Muscle layer of colon (tissue), 2 donors: ENCODE measurements around the gene ABCA12.

Source experiments
- H3K27ac ChIP-seq: one replicate; pipeline ENCODE4 v1.7.0; 2013; ENCODE audit warnings: low read depth, mild to moderate bottlenecking, low read length, moderate library complexity
- H3K27me3 ChIP-seq, 2 donors: one replicate each; pipeline ENCODE4 v1.7.0; 2013; ENCODE audit warnings: low read length in 2 of 2, mild to moderate bottlenecking in 2 of 2; ENCODE audit not compliant: insufficient read depth in 2 of 2, control insufficient read depth in 1 of 2
- H3K36me3 ChIP-seq: one replicate; pipeline ENCODE4 v1.7.0; 2013; ENCODE audit warnings: mild to moderate bottlenecking, low read length; ENCODE audit not compliant: insufficient read depth
- H3K4me1 ChIP-seq: one replicate; pipeline ENCODE4 v1.7.0; 2013; ENCODE audit warnings: mild to moderate bottlenecking, low read length; ENCODE audit not compliant: insufficient read depth
- H3K4me3 ChIP-seq, 2 donors: one replicate each; pipeline ENCODE4 v1.7.0; 2013; ENCODE audit warnings: low read length in 2 of 2, low read depth in 1 of 2, mild to moderate bottlenecking in 1 of 2, moderate library complexity in 1 of 2
- H3K9ac ChIP-seq: one replicate; pipeline ENCODE4 v1.7.0; 2013; ENCODE audit warnings: low read length
- H3K9me3 ChIP-seq: one replicate; pipeline ENCODE4 v1.7.0; 2013; ENCODE audit warnings: mild to moderate bottlenecking, low read length
- donor health status: abdominal sarcoma.
- donor health status: Adenocarcinoma of cecum.

Gene ABCA12

GRCh38 chr2:215032153-215032552 lies 106.3 kb downstream of the ABCA12 start:
- Histone ChIP-seq H3K36me3 (no peaks in the 10 kb centered on the region), H3K9ac (no peak overlapping the region), H3K4me3 (no peak overlapping the region), H3K27me3 (no peaks in the 10 kb centered on the region), H3K4me1 (no peaks in the 10 kb centered on the region), H3K27ac (no peak overlapping the region), H3K9me3 (no peaks in the 10 kb centered on the region)

- no peak overlapping the region for H3K4me3 ChIP-seq
- no peaks in the 10 kb centered on the region for H3K4me1 ChIP-seq
- H3K27me3 ChIP-seq: no peaks in the 10 kb centered on the region
- no peak overlapping the region for H3K9ac ChIP-seq
- H3K27ac ChIP-seq: no peak overlapping the region
- no peaks in the 10 kb centered on the region for H3K36me3 ChIP-seq
- H3K9me3 ChIP-seq: no peaks in the 10 kb centered on the region
These were observed 107.1 kb downstream of the ABCA12 start for GRCh38 chr2:215031321-215031720.

GRCh38 chr2:215029936-215030335 lies 108.5 kb downstream of the ABCA12 start:
- H3K27ac ChIP-seq: no peak overlapping the region
- H3K36me3 ChIP-seq: no peaks in the 10 kb centered on the region
- H3K27me3 ChIP-seq: no peaks in the 10 kb centered on the region
- H3K4me1 ChIP-seq: no peaks in the 10 kb centered on the region
- no peaks in the 10 kb centered on the region for H3K9me3 ChIP-seq
- H3K9ac ChIP-seq: no peak overlapping the region
- H3K4me3 ChIP-seq: no peak overlapping the region

DNA sequence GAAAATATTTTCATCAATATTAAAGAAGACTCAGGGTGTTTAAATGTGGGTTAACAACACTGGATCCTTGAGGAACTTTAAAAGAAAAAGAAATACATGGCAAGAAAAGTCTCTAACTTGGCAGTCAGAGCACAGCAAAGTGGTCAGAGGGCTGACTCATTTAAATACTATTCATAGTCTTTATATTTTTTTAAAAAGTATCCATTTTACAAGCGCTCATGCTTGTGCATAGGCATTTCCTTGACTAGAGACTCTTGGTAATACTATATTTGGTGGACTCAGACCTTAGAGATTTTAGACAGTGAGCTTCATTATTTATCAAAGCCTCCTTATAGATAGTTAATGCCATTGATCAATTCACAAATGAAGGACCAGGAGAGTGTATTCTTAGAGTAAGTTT lies 110.2 kb downstream of the ABCA12 start:
- Histone ChIP-seq H3K27me3 (no peaks in the 10 kb centered on the region), H3K27ac (no peak overlapping the region), H3K36me3 (no peaks in the 10 kb centered on the region), H3K9me3 (no peaks in the 10 kb centered on the region), H3K4me3 (no peak overlapping the region), H3K9ac (no peak overlapping the region), H3K4me1 (no peaks in the 10 kb centered on the region)

- H3K27ac ChIP-seq: no peak overlapping the region
- H3K4me3 ChIP-seq: no peak overlapping the region
- H3K4me1 ChIP-seq: no peaks in the 10 kb centered on the region
- no peaks in the 10 kb centered on the region for H3K9me3 ChIP-seq
- H3K9ac ChIP-seq: no peak overlapping the region
- no peaks in the 10 kb centered on the region for H3K36me3 ChIP-seq
- no peaks in the 10 kb centered on the region for H3K27me3 ChIP-seq
These were observed 110.6 kb downstream of the ABCA12 start for GRCh38 chr2:215027779-215028178.

- H3K27ac ChIP-seq: no peak overlapping the region
- no peaks in the 10 kb centered on the region for H3K36me3 ChIP-seq
- H3K9me3 ChIP-seq: no peaks in the 10 kb centered on the region
- no peaks in the 10 kb centered on the region for H3K27me3 ChIP-seq
- H3K9ac ChIP-seq: no peak overlapping the region
- no peaks in the 10 kb centered on the region for H3K4me1 ChIP-seq
- no peak overlapping the region for H3K4me3 ChIP-seq
These were observed 115.5 kb downstream of the ABCA12 start for GRCh38 chr2:215022910-215023309.

- no peak overlapping the region for H3K27ac ChIP-seq
- no peaks in the 10 kb centered on the region for H3K36me3 ChIP-seq
- H3K4me3 ChIP-seq: no peak overlapping the region
- H3K27me3 ChIP-seq: no peaks in the 10 kb centered on the region
- no peaks in the 10 kb centered on the region for H3K4me1 ChIP-seq
- no peak overlapping the region for H3K9ac ChIP-seq
- H3K9me3 ChIP-seq: no peaks in the 10 kb centered on the region
These were observed 116.0 kb downstream of the ABCA12 start for GRCh38 chr2:215022418-215022817.

DNA sequence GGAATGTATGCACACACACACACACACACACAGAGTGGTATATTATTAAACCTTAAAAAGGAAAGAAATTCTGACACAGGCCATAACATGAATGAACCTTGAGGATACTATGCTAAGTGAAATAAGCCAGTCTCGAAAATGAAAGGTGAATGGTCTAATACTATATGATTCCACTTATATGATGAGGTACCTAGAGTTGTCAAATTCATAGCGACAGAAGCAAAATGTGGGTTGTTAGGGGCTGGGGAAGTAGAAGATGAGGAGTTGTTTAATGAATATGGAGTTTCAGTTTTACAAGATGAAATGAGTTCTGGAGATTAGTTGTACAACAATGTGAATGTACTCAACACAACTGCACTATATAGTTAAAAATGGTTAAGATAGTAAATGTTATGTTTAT lies 118.1 kb downstream of the ABCA12 start:
- Histone ChIP-seq H3K4me1 (no peaks in the 10 kb centered on the region), H3K9ac (no peak overlapping the region), H3K27me3 (no peaks in the 10 kb centered on the region), H3K27ac (no peak overlapping the region), H3K9me3 (no peaks in the 10 kb centered on the region), H3K36me3 (no peaks in the 10 kb centered on the region), H3K4me3 (no peak overlapping the region)

- no peaks in the 10 kb centered on the region for H3K9me3 ChIP-seq
- H3K27ac ChIP-seq: no peak overlapping the region
- H3K36me3 ChIP-seq: no peaks in the 10 kb centered on the region
- no peak overlapping the region for H3K9ac ChIP-seq
- no peaks in the 10 kb centered on the region for H3K4me1 ChIP-seq
- H3K27me3 ChIP-seq: no peaks in the 10 kb centered on the region
- no peak overlapping the region for H3K4me3 ChIP-seq
These were observed 118.8 kb downstream of the ABCA12 start for GRCh38 chr2:215019521-215020145.

GRCh38 chr2:215019085-215019484 lies 119.3 kb downstream of the ABCA12 start:
- Histone ChIP-seq H3K4me1 (no peaks in the 10 kb centered on the region), H3K4me3 (no peak overlapping the region), H3K36me3 (no peaks in the 10 kb centered on the region), H3K27ac (no peak overlapping the region), H3K27me3 (no peaks in the 10 kb centered on the region), H3K9ac (no peak overlapping the region), H3K9me3 (no peaks in the 10 kb centered on the region)

GRCh38 chr2:215015421-215015820 lies 123.0 kb downstream of the ABCA12 start:
- no peaks in the 10 kb centered on the region for H3K27me3 ChIP-seq
- H3K4me3 ChIP-seq: no peak overlapping the region

DNA sequence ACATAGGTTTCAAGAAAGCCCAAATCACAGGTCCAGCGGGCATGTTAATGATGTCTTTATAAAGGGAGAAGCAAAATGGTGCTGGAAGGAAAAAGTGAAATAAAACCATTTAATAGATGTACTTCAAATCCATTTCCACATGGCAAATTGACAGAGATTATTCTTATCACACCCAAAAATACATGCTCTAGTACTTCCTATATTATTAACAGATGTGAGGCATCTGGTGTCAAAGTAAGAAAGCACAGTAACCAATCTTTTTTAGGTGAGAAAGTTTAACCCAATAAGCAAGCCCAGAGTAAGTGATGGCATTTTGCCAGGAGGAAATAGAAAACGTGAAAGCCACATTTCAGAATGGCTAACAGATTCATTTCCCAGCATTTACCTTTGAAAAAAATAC lies 128.0 kb downstream of the ABCA12 start:
- H3K36me3 ChIP-seq: no peaks in the 10 kb centered on the region
- H3K4me3 ChIP-seq: no peak overlapping the region
- H3K27me3 ChIP-seq: no peaks in the 10 kb centered on the region
- H3K9me3 ChIP-seq: no peaks in the 10 kb centered on the region
- H3K4me1 ChIP-seq: no peaks in the 10 kb centered on the region
- H3K27ac ChIP-seq: no peak overlapping the region
- H3K9ac ChIP-seq: no peak overlapping the region

More at GRCh38 chr2:215015421-215015820, 123.0 kb downstream of the ABCA12 start:
- no peak overlapping the region for H3K9ac ChIP-seq
- H3K27ac ChIP-seq: no peak overlapping the region
- no peaks in the 10 kb centered on the region for H3K36me3 ChIP-seq
- H3K9me3 ChIP-seq: no peaks in the 10 kb centered on the region
- H3K4me1 ChIP-seq: no peaks in the 10 kb centered on the region
